Spleen (tissue), 11 donors: Measurements from ENCODE around the gene MYL2. TPM values are rescaled to one million over a fixed set of nuclear protein-coding genes. Genes with fewer than 3 reads are reported as not detected.

Experiments
- DNase-seq: peaks from one replicate; pipeline ENCODE4 v3.0.0-alpha.2; 2020
- H3K27ac ChIP-seq, 8 donors: fragments of 200-600 bp; sonication (generic) in 7 of 8; 1 replicate in 4 of 8; 2 replicates in 4 of 8; pipeline versions ENCODE4 v1.5.0 to v1.8.0; 2016 to 2021; ENCODE audit warnings: inconsistent platforms in 4 of 8, mild to moderate bottlenecking in 4 of 8, moderate library complexity in 1 of 8
- H3K27me3 ChIP-seq, 7 donors: fragments of 200-600 bp; sonication (generic) in 6 of 7; replicated peaks in 1 of 7; 1 replicate in 4 of 7; 2 replicates in 3 of 7; pipeline versions ENCODE4 v1.5.0 to v1.8.0; 2016 to 2021; ENCODE audit warnings: inconsistent platforms in 3 of 7, mild to moderate bottlenecking in 1 of 7
- H3K36me3 ChIP-seq, 6 donors: fragments of 200-600 bp; sonication (generic) in 5 of 6; 1 replicate in 4 of 6; 2 replicates in 2 of 6; pipeline versions ENCODE4 v1.5.0 to v1.8.0; 2016 to 2021; ENCODE audit warnings: inconsistent platforms in 2 of 6
- H3K4me1 ChIP-seq, 6 donors: fragments of 200-600 bp; sonication (generic) in 5 of 6; 1 replicate in 3 of 6; 2 replicates in 3 of 6; pipeline versions ENCODE4 v1.5.0 to v1.8.0; 2016 to 2021; ENCODE audit warnings: inconsistent platforms in 3 of 6
- H3K4me3 ChIP-seq, 8 donors: fragments of 200-600 bp; sonication (generic) in 7 of 8; 1 replicate in 4 of 8; 2 replicates in 4 of 8; pipeline versions ENCODE4 v1.5.0 to v1.8.0; 2016 to 2021; ENCODE audit warnings: inconsistent platforms in 4 of 8, mild to moderate bottlenecking in 4 of 8, moderate library complexity in 2 of 8
- H3K9me3 ChIP-seq, 8 donors: fragments of 200-600 bp; sonication (generic) in 7 of 8; 1 replicate in 4 of 8; 2 replicates in 4 of 8; pipeline versions ENCODE4 v1.5.0 to v1.8.0; 2016 to 2021; ENCODE audit warnings: inconsistent platforms in 4 of 8
- CTCF ChIP-seq, 11 experiments: fragments of 200-600 bp in 7 of 11; fragments of 450-650 bp in 4 of 11; sonication (generic) in 4 of 11; IDR thresholded peaks in 8 of 11; conservative IDR thresholded peaks in 3 of 11; 1 replicate in 7 of 11; 2 replicates in 4 of 11; pipeline versions ENCODE4 v1.4.0 to v1.8.0; 2016 to 2021; ENCODE audit warnings: antibody characterized with exemption in 11 of 11, inconsistent platforms in 4 of 11, mild to moderate bottlenecking in 1 of 11
- POLR2A ChIP-seq, 3 donors: fragments of 450-650 bp; IDR thresholded peaks; one replicate each; pipeline ENCODE4 v1.5.1; 2017; ENCODE audit warnings: antibody characterized with exemption in 3 of 3, mild to moderate bottlenecking in 1 of 3
- POLR2AphosphoS5 ChIP-seq, 3 donors: sonication (generic); formaldehyde crosslinking; IDR thresholded peaks; one replicate each; pipeline ENCODE4 v1.5.1; 2017; ENCODE audit warnings: antibody characterized with exemption in 3 of 3
- WGBS, 5 donors: extraction: QIAGEN DNeasy Blood & Tissue Kit in 3 of 5; methylation state at CpG; one replicate each; pipeline versions ENCODE4 v1.1.5 to v1.1.7; 2013 to 2018; 5-methylcytosine and 5-hydroxymethylcytosine counted together
- intact Hi-C: fragments of 100-400 bp; cut with DNase I; formaldehyde crosslinking; loops from one replicate; pipeline ENCODE4 v1.15.0; 2023; ENCODE audit warnings: low total_unique reads
- polyA plus RNA-seq, 3 donors: library from polyadenylated mRNA; stranded (reverse); fragments of 200-250 nt; gene quantifications; one replicate each; pipeline ENCODE4 v1.2.1, GENCODE V29; 2013
- total RNA-seq, 7 donors: library from RNA; depleted of rRNA in 3 of 7; stranded (reverse); fragments of >200 nt in 3 of 7; fragmentation: NEBNext Ultra II Directional in 4 of 7; extraction: Animal tissue kit (Norgen Biotek cat#: 25700) in 4 of 7; gene quantifications; one replicate each; pipeline versions ENCODE4 v1.1.0 to v1.2.1, GENCODE V29; 2016 to 2021
- donor health status: healthy with polysubstance abuse.
- donor health status: DM: no; HTN: no; CAD: no; lungs with moderate emphysema.
- donor health status: DM: no; HTN: no; CAD: no.
- donor health status: Bipolar disorder and iron deficiency.
- donor health status: healthy.
- donor health status: DM: no; HTN: no; CAD: no.
- donor health status: DM: yes; HTN: yes; CAD: no.

Gene MYL2
- total and polyA plus RNA-seq, 10 donors: 1.2 to 8.5 (median 1.3) TPM; not detected in 7

- H3K36me3 ChIP-seq: no peaks in the 10 kb centered on the region
- TF ChIP-seq POLR2AphosphoS5 (IDR thresholded peaks at IDR 0.05) (no peak), CTCF (IDR thresholded peaks at IDR 0.05 in 8 of 11, conservative IDR thresholded peaks at IDR 0.05 in 3 of 11) (no peak), POLR2A (IDR thresholded peaks at IDR 0.05) (no peak)
- no peaks in the 10 kb centered on the region for H3K4me1 ChIP-seq
- no peak overlapping the region for H3K4me3 ChIP-seq
- WGBS, 5 donors: 52 to 82% (median 63%) methylated on average over 2 of the region's 2 CpGs
- H3K27ac ChIP-seq: no peak overlapping the region
- intact Hi-C loops: no loop called here
- no peak for DNase-seq
- H3K27me3 ChIP-seq: peaks cover 0 to 11% (median 0%) of the 10 kb centered on the region in 7 donors
- H3K9me3 ChIP-seq: peaks cover 3 to 35% (median 28%) of the 10 kb centered on the region in 8 donors
These were observed 23.0 kb upstream of the MYL2 start for GRCh38 chr12:110943373-110943772.

GRCh38 chr12:110941391-110941790 lies 21.0 kb upstream of the MYL2 start:
- no peak for TF ChIP-seq POLR2AphosphoS5 (IDR thresholded peaks at IDR 0.05)
- TF ChIP-seq CTCF (IDR thresholded peaks at IDR 0.05 in 8 of 11, conservative IDR thresholded peaks at IDR 0.05 in 3 of 11): no peak
- no peak for TF ChIP-seq POLR2A (IDR thresholded peaks at IDR 0.05)
- H3K27me3 ChIP-seq: peaks cover 0 to 27% (median 9%) of the 10 kb centered on the region in 7 donors
- no peaks in the 10 kb centered on the region for H3K36me3 ChIP-seq
- intact Hi-C loops: no loop called here
- H3K4me3 ChIP-seq: no peak overlapping the region
- WGBS, 5 donors: 81 to 96% (median 89%) methylated on average over 6 of the region's 6 CpGs
- H3K9me3 ChIP-seq: peaks cover 0 to 16% (median 14%) of the 10 kb centered on the region in 8 donors
- no peak overlapping the region for H3K27ac ChIP-seq
- DNase-seq: peak; percentile 56
- H3K4me1 ChIP-seq: peaks cover 0 to 9% (median 8%) of the 10 kb centered on the region in 6 donors

- Histone ChIP-seq H3K4me3 (no peak overlapping the region), H3K27me3 (peaks cover 0 to 31% (median 9%) of the 10 kb centered on the region in 7 donors), H3K4me1 (peaks cover 0 to 9% (median 8%) of the 10 kb centered on the region in 6 donors), H3K36me3 (no peaks in the 10 kb centered on the region), H3K9me3 (peaks cover 0 to 12% (median 10%) of the 10 kb centered on the region in 8 donors), H3K27ac (no peak overlapping the region)
- no peak for TF ChIP-seq POLR2AphosphoS5 (IDR thresholded peaks at IDR 0.05)
- no peak for TF ChIP-seq POLR2A (IDR thresholded peaks at IDR 0.05)
- no peak for TF ChIP-seq CTCF (IDR thresholded peaks at IDR 0.05 in 8 of 11, conservative IDR thresholded peaks at IDR 0.05 in 3 of 11)
- DNase-seq: peak; percentile 34
- 74 to 88% (median 79%) methylated on average over 7 of the region's 7 CpGs for WGBS, 5 donors
- intact Hi-C loops: no loop called here
These were observed 20.6 kb upstream of the MYL2 start for GRCh38 chr12:110940933-110941332.

- Histone ChIP-seq H3K36me3 (no peaks in the 10 kb centered on the region), H3K4me3 (no peak overlapping the region), H3K9me3 (peaks cover 0 to 5% (median 3%) of the 10 kb centered on the region in 8 donors), H3K27me3 (peaks cover 0 to 38% (median 9%) of the 10 kb centered on the region in 7 donors), H3K27ac (no peak overlapping the region), H3K4me1 (peaks cover 0 to 9% (median 8%) of the 10 kb centered on the region in 6 donors)
- WGBS, 5 donors: 76 to 98% (median 89%) methylated on average over 4 of the region's 4 CpGs
- no peak for TF ChIP-seq POLR2AphosphoS5 (IDR thresholded peaks at IDR 0.05)
- TF ChIP-seq POLR2A (IDR thresholded peaks at IDR 0.05): no peak
- no peak for TF ChIP-seq CTCF (IDR thresholded peaks at IDR 0.05 in 8 of 11, conservative IDR thresholded peaks at IDR 0.05 in 3 of 11)
- DNase-seq: no peak
- intact Hi-C loops: no loop called here
These were observed 19.9 kb upstream of the MYL2 start for GRCh38 chr12:110940296-110940695.
